ENCODE data around the gene FBLN5.

The FBLN5 gene

GRCh38 chr14:91841065-91841464 is 106.4 kb downstream of the FBLN5 start:
- Histone ChIP-seq H3K9me3 (peaks cover 2% of the 10 kb centered on the region; the same call in 1 of the 2 replicates), H3K4me3 (no peak overlapping the region), H3K36me3 (no peaks in the 10 kb centered on the region), H3K27me3 (no peaks in the 10 kb centered on the region), H3K4me2 (no peak overlapping the region), H4K20me1 (no peaks in the 10 kb centered on the region), H3K9ac (no peak overlapping the region), H3K27ac (no peak overlapping the region), H3K4me1 (no peaks in the 10 kb centered on the region)
- TF ChIP-seq Cebpa-rat (IDR thresholded peaks at IDR 0.05): no peak

DNA sequence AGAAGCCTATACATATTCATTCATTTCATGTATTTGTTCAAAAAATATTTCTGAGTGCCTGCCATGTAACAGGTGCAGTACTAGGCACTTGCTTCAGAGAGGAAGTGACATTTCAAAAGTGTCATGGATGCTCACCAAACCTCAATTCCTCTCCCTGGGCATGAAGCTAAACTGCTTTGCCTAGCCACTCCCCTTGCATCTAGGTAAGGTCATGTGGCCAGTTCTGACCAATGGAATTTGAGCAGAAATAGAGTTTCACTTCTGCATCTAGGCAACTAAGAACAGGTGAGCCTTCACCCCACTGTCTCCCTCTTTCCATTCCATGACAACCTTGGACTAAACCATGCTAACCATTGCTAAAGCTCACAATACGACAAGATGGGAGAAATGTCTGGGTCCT is 107.7 kb downstream of the FBLN5 start:
- H3K27ac ChIP-seq: no peak overlapping the region
- H3K9ac ChIP-seq: no peak overlapping the region
- H3K27me3 ChIP-seq: no peaks in the 10 kb centered on the region
- TF ChIP-seq Cebpa-rat (IDR thresholded peaks at IDR 0.05): no peak
- H3K4me2 ChIP-seq: no peak overlapping the region
- H3K36me3 ChIP-seq: no peaks in the 10 kb centered on the region
- H3K4me1 ChIP-seq: no peaks in the 10 kb centered on the region
- H3K9me3 ChIP-seq: peaks cover 6% of the 10 kb centered on the region; the same call in 1 of the 2 replicates
- H4K20me1 ChIP-seq: no peaks in the 10 kb centered on the region
- H3K4me3 ChIP-seq: no peak overlapping the region

DNA sequence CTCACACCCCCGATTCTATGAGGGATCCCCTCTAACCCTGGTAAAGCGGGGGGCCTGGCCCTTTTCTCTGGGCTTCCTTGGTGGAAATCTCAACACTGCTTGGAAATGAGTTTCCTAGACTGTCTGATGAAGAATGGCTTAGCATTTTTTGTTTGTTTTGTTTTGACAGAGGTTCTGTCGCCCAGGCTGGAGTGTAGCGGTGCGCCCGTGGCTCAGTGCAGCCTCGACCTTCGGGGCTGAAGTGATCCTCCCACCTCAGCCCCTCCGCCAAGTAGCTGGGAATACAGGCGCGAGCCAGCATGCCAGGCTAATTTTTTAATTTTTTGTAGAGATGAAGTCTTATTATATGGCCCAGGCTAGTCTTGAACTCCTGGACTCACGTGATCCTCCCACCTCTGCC is 110.4 kb downstream of the FBLN5 start:
- TF ChIP-seq Cebpa-rat (IDR thresholded peaks at IDR 0.05): no peak
- Histone ChIP-seq H3K4me3 (no peak overlapping the region), H4K20me1 (no peaks in the 10 kb centered on the region), H3K9me3 (peaks cover 6% of the 10 kb centered on the region; the same call in 1 of the 2 replicates), H3K36me3 (no peaks in the 10 kb centered on the region), H3K9ac (no peak overlapping the region), H3K27ac (no peak overlapping the region), H3K4me2 (no peak overlapping the region), H3K27me3 (no peaks in the 10 kb centered on the region), H3K4me1 (no peaks in the 10 kb centered on the region)

- H3K4me3 ChIP-seq: no peak overlapping the region
- no peak overlapping the region for H3K27ac ChIP-seq
- no peaks in the 10 kb centered on the region for H4K20me1 ChIP-seq
- H3K9ac ChIP-seq: no peak overlapping the region
- H3K4me1 ChIP-seq: no peaks in the 10 kb centered on the region
- H3K27me3 ChIP-seq: no peaks in the 10 kb centered on the region
- H3K36me3 ChIP-seq: no peaks in the 10 kb centered on the region
- TF ChIP-seq Cebpa-rat (IDR thresholded peaks at IDR 0.05): no peak
- H3K9me3 ChIP-seq: peaks cover 6% of the 10 kb centered on the region; the same call in 1 of the 2 replicates
- H3K4me2 ChIP-seq: no peak overlapping the region
Observed at GRCh38 chr14:91835920-91836843, 111.3 kb downstream of the FBLN5 start.

DNA sequence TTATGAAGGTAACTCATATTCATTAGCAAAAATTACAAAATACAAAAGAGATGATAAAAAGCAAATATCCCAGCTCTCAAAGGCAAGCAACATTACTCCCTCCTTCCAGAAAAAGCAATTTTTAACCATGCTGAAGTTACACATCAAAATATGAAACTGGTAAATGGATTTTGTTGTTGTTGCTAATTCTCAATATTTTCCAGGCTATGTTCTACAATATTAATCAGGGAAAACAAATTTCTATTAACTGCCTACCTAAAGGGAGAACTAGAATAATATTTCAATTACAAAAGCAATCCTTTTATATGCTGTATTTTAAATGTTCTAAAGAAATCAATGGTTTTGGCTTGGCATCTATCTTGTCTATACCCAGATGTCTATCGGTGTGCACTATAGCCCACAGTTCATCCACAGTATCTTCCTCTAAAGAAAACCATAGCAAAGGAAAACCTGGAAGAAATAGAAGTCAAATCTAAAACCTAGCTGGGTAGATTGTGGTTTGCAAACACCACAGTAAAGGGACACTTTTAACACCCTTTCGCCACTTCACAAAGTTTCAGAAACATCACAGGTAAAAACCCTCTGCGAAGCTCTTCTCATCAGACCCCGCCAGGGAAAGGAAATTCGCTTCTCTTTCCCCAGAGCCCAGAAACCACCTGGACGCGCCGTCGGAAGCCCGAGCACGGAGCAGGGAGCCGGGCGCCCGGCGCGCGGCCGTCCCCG is 112.1 kb downstream of the FBLN5 start:
- no peak overlapping the region for H3K4me3 ChIP-seq
- no peaks in the 10 kb centered on the region for H3K27me3 ChIP-seq
- no peak overlapping the region for H3K27ac ChIP-seq
- no peaks in the 10 kb centered on the region for H3K4me1 ChIP-seq
- TF ChIP-seq Cebpa-rat (IDR thresholded peaks at IDR 0.05): no peak
- H3K36me3 ChIP-seq: no peaks in the 10 kb centered on the region
- H3K9me3 ChIP-seq: peaks cover 6% of the 10 kb centered on the region; the same call in 1 of the 2 replicates
- no peaks in the 10 kb centered on the region for H4K20me1 ChIP-seq
- H3K9ac ChIP-seq: no peak overlapping the region
- no peak overlapping the region for H3K4me2 ChIP-seq

- peaks cover 6% of the 10 kb centered on the region; the same call in 1 of the 2 replicates for H3K9me3 ChIP-seq
- H3K4me2 ChIP-seq: no peak overlapping the region
- H3K36me3 ChIP-seq: no peaks in the 10 kb centered on the region
- H3K27ac ChIP-seq: no peak overlapping the region
- H3K27me3 ChIP-seq: no peaks in the 10 kb centered on the region
- no peak for TF ChIP-seq Cebpa-rat (IDR thresholded peaks at IDR 0.05)
- no peak overlapping the region for H3K4me3 ChIP-seq
- no peaks in the 10 kb centered on the region for H3K4me1 ChIP-seq
- H4K20me1 ChIP-seq: no peaks in the 10 kb centered on the region
- no peak overlapping the region for H3K9ac ChIP-seq
Observed at GRCh38 chr14:91834571-91834970, 112.9 kb downstream of the FBLN5 start.

GRCh38 chr14:91831337-91831736 is 116.2 kb downstream of the FBLN5 start:
- H3K9me3 ChIP-seq: peaks cover 6% of the 10 kb centered on the region; the same call in 1 of the 2 replicates
- no peak overlapping the region for H3K27ac ChIP-seq
- no peaks in the 10 kb centered on the region for H3K36me3 ChIP-seq
- H3K4me2 ChIP-seq: no peak overlapping the region
- no peaks in the 10 kb centered on the region for H3K4me1 ChIP-seq
- no peak for TF ChIP-seq Cebpa-rat (IDR thresholded peaks at IDR 0.05)
- H3K27me3 ChIP-seq: no peaks in the 10 kb centered on the region
- no peak overlapping the region for H3K4me3 ChIP-seq
- H3K9ac ChIP-seq: no peak overlapping the region
- H4K20me1 ChIP-seq: no peaks in the 10 kb centered on the region

DNA sequence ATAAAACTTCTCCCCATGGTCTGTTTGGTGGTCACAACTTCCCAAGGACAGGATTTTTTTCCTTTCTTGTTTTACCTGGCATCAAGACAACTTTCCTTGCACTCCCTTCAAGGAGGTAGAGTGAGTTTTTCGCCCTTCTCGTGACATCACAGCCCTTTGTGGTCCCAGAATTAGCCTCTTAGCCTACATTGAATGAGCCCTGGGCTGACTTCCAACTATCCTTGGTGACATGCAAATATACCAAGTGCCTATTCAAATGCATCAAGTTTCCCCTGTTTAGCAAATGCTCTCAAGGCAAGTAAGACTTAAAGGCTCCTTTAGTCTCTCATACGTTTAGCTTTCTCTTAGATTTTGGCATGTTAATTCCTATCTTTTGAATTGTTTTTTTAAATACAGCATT is 116.7 kb downstream of the FBLN5 start:
- TF ChIP-seq Cebpa-rat (IDR thresholded peaks at IDR 0.05): no peak
- no peaks in the 10 kb centered on the region for H3K4me1 ChIP-seq
- no peaks in the 10 kb centered on the region for H3K27me3 ChIP-seq
- no peak overlapping the region for H3K27ac ChIP-seq
- H3K36me3 ChIP-seq: no peaks in the 10 kb centered on the region
- H3K9ac ChIP-seq: no peak overlapping the region
- H3K4me3 ChIP-seq: no peak overlapping the region
- no peak overlapping the region for H3K4me2 ChIP-seq
- no peaks in the 10 kb centered on the region for H4K20me1 ChIP-seq
- H3K9me3 ChIP-seq: peaks cover 2% of the 10 kb centered on the region; the same call in 1 of the 2 replicates

- H3K4me2 ChIP-seq: no peak overlapping the region
- H3K27ac ChIP-seq: no peak overlapping the region
- H3K27me3 ChIP-seq: no peaks in the 10 kb centered on the region
- no peaks in the 10 kb centered on the region for H3K4me1 ChIP-seq
- no peak overlapping the region for H3K4me3 ChIP-seq
- H3K9ac ChIP-seq: no peak overlapping the region
- H4K20me1 ChIP-seq: no peaks in the 10 kb centered on the region
- TF ChIP-seq Cebpa-rat (IDR thresholded peaks at IDR 0.05): no peak
- H3K36me3 ChIP-seq: no peaks in the 10 kb centered on the region
- H3K9me3 ChIP-seq: no peaks in the 10 kb centered on the region
Observed at GRCh38 chr14:91829511-91829910, 118.0 kb downstream of the FBLN5 start.

- Histone ChIP-seq H3K9ac (no peak overlapping the region), H3K4me3 (no peak overlapping the region), H3K4me1 (no peaks in the 10 kb centered on the region), H3K27ac (no peak overlapping the region), H4K20me1 (no peaks in the 10 kb centered on the region), H3K27me3 (no peaks in the 10 kb centered on the region), H3K9me3 (no peaks in the 10 kb centered on the region), H3K36me3 (no peaks in the 10 kb centered on the region), H3K4me2 (no peak overlapping the region)
- TF ChIP-seq Cebpa-rat (IDR thresholded peaks at IDR 0.05): no peak
Observed at GRCh38 chr14:91827746-91828145, 119.7 kb downstream of the FBLN5 start.
